Upper lobe of left lung (tissue), 6 donors: ENCODE measurements around the gene MIS18A. TPM values are rescaled to one million over a fixed set of nuclear protein-coding genes. Genes with fewer than 3 reads are reported as not detected.

Source experiments
- ATAC-seq, 2 donors: fragments of 200-7000 bp; cut with Tn5 transposase; one replicate each; pipeline ENCODE4 v1.9.1; 2022; ENCODE audit warnings: mild to moderate bottlenecking in 2 of 2, moderate library complexity in 2 of 2; ENCODE audit not compliant: low FRiP score in 2 of 2
- DNase-seq, 2 donors: peaks; one replicate each; pipeline ENCODE4 v3.0.0-alpha.2; 2019 to 2020
- H3K27ac ChIP-seq, 4 donors: fragments of 200-600 bp; sonication (generic); one replicate each; pipeline ENCODE4 v1.5.1; 2016 to 2019
- H3K27me3 ChIP-seq, 4 donors: fragments of 200-600 bp; sonication (generic); one replicate each; pipeline ENCODE4 v1.5.1; 2017 to 2019
- H3K36me3 ChIP-seq, 4 donors: fragments of 200-600 bp; sonication (generic); one replicate each; pipeline ENCODE4 v1.5.1; 2016 to 2019
- H3K4me1 ChIP-seq, 4 donors: fragments of 200-600 bp; sonication (generic); one replicate each; pipeline ENCODE4 v1.5.1; 2018 to 2019
- H3K4me3 ChIP-seq, 4 donors: fragments of 200-600 bp; sonication (generic); one replicate each; pipeline ENCODE4 v1.5.1; 2017 to 2019; ENCODE audit warnings: mild to moderate bottlenecking in 2 of 4, moderate library complexity in 1 of 4
- H3K9me3 ChIP-seq, 4 donors: fragments of 200-600 bp; sonication (generic); one replicate each; pipeline ENCODE4 v1.5.1; 2018 to 2019
- CTCF ChIP-seq, 6 experiments: fragments of 450-650 bp in 4 of 6; fragments of 200-600 bp in 2 of 6; sonication (generic) in 2 of 6; IDR thresholded peaks; one replicate each; pipeline ENCODE4 v1.5.1; 2016 to 2019; ENCODE audit warnings: antibody characterized with exemption in 6 of 6
- EP300 ChIP-seq, 4 donors: sonication (generic); formaldehyde crosslinking; IDR thresholded peaks; one replicate each; pipeline ENCODE4 v1.5.1; 2017; ENCODE audit warnings: antibody characterized with exemption in 4 of 4, control low read depth in 2 of 4
- POLR2A ChIP-seq, 4 donors: fragments of 450-650 bp; IDR thresholded peaks; one replicate each; pipeline ENCODE4 v1.5.1; 2016 to 2017; ENCODE audit warnings: antibody characterized with exemption in 4 of 4, mild to moderate bottlenecking in 2 of 4
- POLR2AphosphoS5 ChIP-seq, 2 donors: sonication (generic); formaldehyde crosslinking; IDR thresholded peaks; one replicate each; pipeline ENCODE4 v1.5.1; 2017; ENCODE audit warnings: antibody characterized with exemption in 2 of 2
- WGBS, 2 donors: methylation state at CpG; one replicate each; pipeline ENCODE4 v1.1.5; 2017 to 2018; 5-methylcytosine and 5-hydroxymethylcytosine counted together
- total RNA-seq, 6 donors: library from RNA; depleted of rRNA in 4 of 6; stranded (reverse); fragments of >200 nt in 4 of 6; gene quantifications; one replicate each; pipeline versions ENCODE4 v1.1.0 to v1.2.1, GENCODE V29; 2016 to 2021
- donor health status: DM: no; HTN: no; CAD: no; lungs with moderate emphysema.
- donor health status: DM: no; HTN: yes; CAD: no; lungs with severe emphysema.

Gene MIS18A
- total RNA-seq, 6 donors from 2014 or later: 3.3 to 7.8 (median 5.4) TPM; not detected in 1

- Histone ChIP-seq H3K36me3 (no peaks in the 10 kb centered on the region), H3K4me1 (peaks cover 0 to 4% (median 1%) of the 10 kb centered on the region in 4 donors), H3K9me3 (no peaks in the 10 kb centered on the region), H3K27me3 (no peaks in the 10 kb centered on the region), H3K27ac (no peak overlapping the region), H3K4me3 (no peak overlapping the region)
- DNase-seq (peak in 1 of 2 donors; percentile 69), ATAC-seq (peak; percentile 81 to 89)
- TF ChIP-seq EP300 (IDR thresholded peaks at IDR 0.05) (no peak), CTCF (IDR thresholded peaks at IDR 0.05) (peak in 5 of 6 experiments; percentile 43 to 76 (median 73))
- WGBS, 2 donors: 46% methylated on average over 16 of the region's 16 CpGs
These were observed 20.7 kb downstream of the MIS18A start for GRCh38 chr21:32257962-32258785.

GRCh38 chr21:32256873-32257620 is 21.8 kb downstream of the MIS18A start:
- 38 to 60% methylated on average over 8 to 9 of the region's 9 CpGs for WGBS, 2 donors

GRCh38 chr21:32256251-32256650 is 22.6 kb downstream of the MIS18A start:
- Histone ChIP-seq H3K4me1 (peaks cover 0 to 4% (median 1%) of the 10 kb centered on the region in 4 donors), H3K4me3 (no peak overlapping the region), H3K9me3 (no peaks in the 10 kb centered on the region), H3K27me3 (no peaks in the 10 kb centered on the region), H3K27ac (no peak overlapping the region), H3K36me3 (no peaks in the 10 kb centered on the region)
- 83 to 85% methylated on average over 12 of the region's 12 CpGs for WGBS, 2 donors
- DNase-seq: no peak
- ATAC-seq: no peak
- TF ChIP-seq POLR2A (IDR thresholded peaks at IDR 0.05): no peak
- TF ChIP-seq POLR2AphosphoS5 (IDR thresholded peaks at IDR 0.05): no peak
- TF ChIP-seq CTCF (IDR thresholded peaks at IDR 0.05): no peak
- TF ChIP-seq EP300 (IDR thresholded peaks at IDR 0.05): no peak

More at GRCh38 chr21:32256873-32257620, 21.8 kb downstream of the MIS18A start:
- no peaks in the 10 kb centered on the region for H3K27me3 ChIP-seq
- DNase-seq (peak in 1 of 2 donors; percentile 60), ATAC-seq (peak; percentile 35 to 77)
- H3K9me3 ChIP-seq: no peaks in the 10 kb centered on the region
- H3K36me3 ChIP-seq: no peaks in the 10 kb centered on the region
- TF ChIP-seq POLR2AphosphoS5 (IDR thresholded peaks at IDR 0.05) (peak in 1 of 2 donors; percentile 31), CTCF (IDR thresholded peaks at IDR 0.05) (no peak)
- no peak overlapping the region for H3K4me3 ChIP-seq
- H3K27ac ChIP-seq: no peak overlapping the region
- H3K4me1 ChIP-seq: peaks cover 0 to 4% (median 1%) of the 10 kb centered on the region in 4 donors

GRCh38 chr21:32253215-32253641 is 25.6 kb downstream of the MIS18A start:
- Histone ChIP-seq H3K27me3 (no peaks in the 10 kb centered on the region), H3K4me3 (no peak overlapping the region)
- DNase-seq: no peak

More at GRCh38 chr21:32253215-32253641, 25.6 kb downstream of the MIS18A start:
- H3K4me1 ChIP-seq: peaks cover 0 to 2% (median under 1%) of the 10 kb centered on the region in 4 donors
- 71 to 87% methylated on average over 2 to 7 of the region's 7 CpGs for WGBS, 2 donors
- ATAC-seq: peak in 1 of 2 donors; percentile 52
- H3K36me3 ChIP-seq: no peaks in the 10 kb centered on the region
- no peaks in the 10 kb centered on the region for H3K9me3 ChIP-seq
- H3K27ac ChIP-seq: no peak overlapping the region
- TF ChIP-seq EP300 (IDR thresholded peaks at IDR 0.05): no peak
- no peak for TF ChIP-seq POLR2AphosphoS5 (IDR thresholded peaks at IDR 0.05)
- TF ChIP-seq CTCF (IDR thresholded peaks at IDR 0.05): no peak
- no peak for TF ChIP-seq POLR2A (IDR thresholded peaks at IDR 0.05)
